D721Med (cell line): ENCODE data around the gene APPL2.

Source experiments
- DNase-seq: peaks from one replicate; pipeline ENCODE4 v3.0.0; 2011; ENCODE audit warnings: low spot score; ENCODE audit not compliant: insufficient read length
- FAIRE-seq: peaks from 2 replicates; lab custom pipeline; 2011; peaks lifted over from hg19 to GRCh38; lab: Jason Lieb, UNC
- TF ChIP-seq, protein P1 (sequence below): IDR thresholded peaks from 2 replicates; pipeline ENCODE4 v1.5.1; 2012; ENCODE audit warnings: mild to moderate bottlenecking, control low read depth; ENCODE audit not compliant: insufficient read depth; ENCODE audit errors: missing control alignments

APPL2 gene

DNA sequence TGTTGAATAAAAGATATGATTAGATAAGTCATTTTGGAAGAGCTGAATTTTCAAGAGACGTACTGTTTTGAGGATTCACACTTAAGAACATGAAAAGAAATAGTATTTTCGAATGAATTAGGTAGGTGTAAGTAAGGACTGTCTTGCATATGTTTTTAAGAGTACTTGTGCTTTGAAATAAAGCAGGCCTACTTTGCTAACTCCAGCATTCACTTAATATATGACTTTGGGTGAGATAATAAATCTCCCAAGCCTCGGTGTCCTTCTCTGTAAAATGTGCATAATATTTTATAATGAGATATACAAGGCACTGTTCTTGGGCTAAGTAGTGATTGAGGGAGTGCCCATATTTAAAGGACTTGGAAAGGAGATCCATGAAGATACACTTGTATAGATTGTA is 73.8 kb downstream of the APPL2 start:
- TF ChIP-seq, protein P1, sequence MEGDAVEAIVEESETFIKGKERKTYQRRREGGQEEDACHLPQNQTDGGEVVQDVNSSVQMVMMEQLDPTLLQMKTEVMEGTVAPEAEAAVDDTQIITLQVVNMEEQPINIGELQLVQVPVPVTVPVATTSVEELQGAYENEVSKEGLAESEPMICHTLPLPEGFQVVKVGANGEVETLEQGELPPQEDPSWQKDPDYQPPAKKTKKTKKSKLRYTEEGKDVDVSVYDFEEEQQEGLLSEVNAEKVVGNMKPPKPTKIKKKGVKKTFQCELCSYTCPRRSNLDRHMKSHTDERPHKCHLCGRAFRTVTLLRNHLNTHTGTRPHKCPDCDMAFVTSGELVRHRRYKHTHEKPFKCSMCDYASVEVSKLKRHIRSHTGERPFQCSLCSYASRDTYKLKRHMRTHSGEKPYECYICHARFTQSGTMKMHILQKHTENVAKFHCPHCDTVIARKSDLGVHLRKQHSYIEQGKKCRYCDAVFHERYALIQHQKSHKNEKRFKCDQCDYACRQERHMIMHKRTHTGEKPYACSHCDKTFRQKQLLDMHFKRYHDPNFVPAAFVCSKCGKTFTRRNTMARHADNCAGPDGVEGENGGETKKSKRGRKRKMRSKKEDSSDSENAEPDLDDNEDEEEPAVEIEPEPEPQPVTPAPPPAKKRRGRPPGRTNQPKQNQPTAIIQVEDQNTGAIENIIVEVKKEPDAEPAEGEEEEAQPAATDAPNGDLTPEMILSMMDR = no peak
- FAIRE-seq (peak; percentile 64), DNase-seq (no peak)

DNA sequence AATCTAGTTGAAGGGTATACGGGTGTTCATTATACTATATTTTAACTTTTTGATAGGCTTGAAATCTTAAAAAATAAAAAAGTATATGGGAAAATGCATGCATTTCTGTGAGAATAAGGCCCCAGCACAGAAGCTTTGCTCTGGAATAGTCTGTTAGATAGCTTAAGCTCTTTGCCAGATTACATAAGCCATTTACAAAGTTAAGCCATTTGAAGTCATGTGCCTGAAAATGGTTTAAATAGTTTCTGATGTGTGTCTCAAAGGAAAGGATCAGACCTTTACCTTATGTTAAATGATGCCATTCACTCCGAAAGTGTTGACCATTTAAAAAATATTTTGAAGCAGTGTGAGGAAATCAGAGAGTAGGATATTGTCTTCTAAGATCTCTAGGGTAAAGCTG is 77.1 kb downstream of the APPL2 start:
- FAIRE-seq (peak; percentile 71), DNase-seq (no peak)
- TF ChIP-seq, protein P1 = no peak

DNA sequence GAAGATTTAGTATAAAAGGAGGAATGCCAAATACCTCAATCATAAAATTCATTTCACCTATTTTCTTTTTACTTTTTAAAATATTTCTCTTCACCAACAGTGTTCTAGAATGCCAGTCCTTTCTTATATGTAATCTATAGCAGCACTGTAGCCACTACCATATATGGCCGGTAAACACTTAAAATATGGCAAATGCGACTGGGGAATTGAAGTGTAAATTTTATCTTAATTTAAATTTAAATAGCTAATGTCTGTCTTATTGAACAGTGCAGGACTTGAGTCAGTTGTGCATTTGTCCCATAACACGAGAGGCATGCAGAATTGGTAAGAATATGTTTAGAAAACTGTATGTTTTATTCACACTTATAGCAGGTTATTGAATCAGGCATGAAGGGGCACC is 78.4 kb downstream of the APPL2 start:
- DNase-seq = no peak
- TF ChIP-seq, protein P1 = no peak
- no peak for FAIRE-seq

GRCh38 chr12:105156260-105156659 is 79.7 kb downstream of the APPL2 start:
- no peak for FAIRE-seq
- no peak for DNase-seq
- TF ChIP-seq, protein P1 = no peak

DNA sequence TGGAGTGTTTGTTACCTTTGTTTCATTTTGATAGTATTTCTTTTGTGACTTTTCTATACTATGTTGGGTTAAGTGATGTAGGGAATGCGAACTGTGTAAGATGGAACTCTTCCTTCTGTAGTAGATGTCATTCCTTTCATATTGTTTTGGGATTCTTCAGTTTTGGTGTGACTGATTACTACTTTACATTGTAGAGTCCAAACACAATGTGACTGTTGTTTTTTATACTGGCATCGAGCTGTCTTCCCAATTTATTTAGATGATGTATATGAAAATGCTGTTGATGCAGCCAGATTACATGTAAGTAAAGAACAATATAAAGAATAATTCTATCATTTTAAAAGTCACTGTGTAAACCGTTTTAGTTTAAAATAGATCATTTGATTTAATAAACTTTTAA is 93.7 kb downstream of the APPL2 start:
- FAIRE-seq (no peak), DNase-seq (no peak)
- TF ChIP-seq, protein P1 = no peak

DNA sequence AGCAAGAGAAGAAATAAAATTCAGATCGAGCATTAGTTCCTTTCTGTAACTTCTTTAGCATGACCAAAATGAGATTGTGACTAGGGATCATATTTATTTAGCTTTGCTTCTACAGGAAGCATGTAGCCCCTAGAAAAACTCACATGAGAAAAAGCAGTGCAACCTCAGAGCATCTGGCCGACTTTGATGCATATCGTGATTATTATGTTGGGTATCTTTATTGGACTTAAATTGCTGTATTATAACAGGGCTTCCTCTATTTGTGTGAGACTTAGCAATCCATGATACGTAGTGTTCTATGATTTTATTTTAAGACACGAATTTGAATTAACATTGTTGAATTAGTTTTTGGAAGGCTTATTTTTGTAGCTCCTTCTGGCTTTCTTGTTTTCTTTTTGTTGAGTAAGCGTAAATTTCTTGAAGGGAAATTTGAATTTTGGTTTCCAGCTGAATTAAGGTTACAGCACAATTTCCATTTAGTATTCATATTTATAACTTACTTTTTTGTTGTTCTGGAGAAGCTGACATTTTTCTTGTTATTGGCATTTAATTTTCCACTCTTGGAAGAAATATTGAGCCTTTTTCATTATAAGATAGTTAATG is 94.6 kb downstream of the APPL2 start:
- DNase-seq (no peak), FAIRE-seq (no peak)
- TF ChIP-seq, protein P1 = no peak

- TF ChIP-seq, protein P1 = no peak
- FAIRE-seq = no peak
- no peak for DNase-seq
Observed at GRCh38 chr12:105138248-105138647, 97.7 kb downstream of the APPL2 start.
